Globus pallidus (tissue), 1 donor: ENCODE measurements around the gene ACTN4.
"Not testable (repeated sequence)": the region's sequence is repeated elsewhere in the genome, so short reads cannot be mapped to it uniquely, and the experiment has no call there.

Experiments
- DNase-seq: peaks from one replicate; pipeline ENCODE4 v3.0.0-alpha.2; 2015; ENCODE audit warnings: low spot score

Gene ACTN4

GRCh38 chr19:38647368-38647965, at the start of gene ACTN4:
Gene ACTN4 (plus strand): TSS chr19:38647649. CDS start chr19:38647746, 97 bp downstream.
- peak; percentile 96 for DNase-seq

- DNase-seq = no peak
Observed at GRCh38 chr19:38599722-38600121, 47.7 kb upstream of the ACTN4 start.

DNA sequence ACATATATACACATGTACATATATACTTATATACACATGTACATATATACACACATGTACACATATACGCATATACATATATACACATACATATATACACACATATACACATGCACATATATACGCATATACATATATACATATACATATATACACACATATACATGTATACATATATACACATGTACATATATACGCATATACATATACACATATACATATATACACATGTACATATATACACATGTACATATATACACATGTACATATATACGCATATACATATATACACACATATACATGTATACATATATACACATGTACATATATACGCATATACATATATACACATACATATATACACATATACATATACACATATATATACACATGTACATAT, 44.6 kb upstream of the ACTN4 start:
- not testable (repeated sequence) for DNase-seq

GRCh38 chr19:38606131-38606530, 41.3 kb upstream of the ACTN4 start:
- DNase-seq = no peak

DNA sequence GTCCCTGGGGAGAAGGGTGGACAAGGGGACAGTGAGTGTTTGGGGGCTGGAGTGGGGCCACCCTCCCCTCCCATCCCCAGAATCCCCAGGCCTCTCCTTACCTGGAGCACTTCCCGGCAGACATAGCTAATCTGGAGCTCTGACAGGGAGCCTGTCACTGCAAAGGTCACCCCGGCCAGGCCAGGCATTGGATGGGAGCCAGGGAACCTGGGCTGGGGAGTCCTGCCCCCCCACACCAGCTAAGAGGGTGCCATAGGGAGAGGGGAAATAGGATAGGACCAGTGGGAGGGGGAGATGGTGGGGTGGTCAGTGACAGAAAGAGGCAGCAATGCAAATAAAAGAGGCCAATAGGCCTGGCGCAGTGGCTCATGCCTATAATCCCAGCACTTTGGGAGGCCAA, 33.2 kb upstream of the ACTN4 start:
- DNase-seq = no peak

DNA sequence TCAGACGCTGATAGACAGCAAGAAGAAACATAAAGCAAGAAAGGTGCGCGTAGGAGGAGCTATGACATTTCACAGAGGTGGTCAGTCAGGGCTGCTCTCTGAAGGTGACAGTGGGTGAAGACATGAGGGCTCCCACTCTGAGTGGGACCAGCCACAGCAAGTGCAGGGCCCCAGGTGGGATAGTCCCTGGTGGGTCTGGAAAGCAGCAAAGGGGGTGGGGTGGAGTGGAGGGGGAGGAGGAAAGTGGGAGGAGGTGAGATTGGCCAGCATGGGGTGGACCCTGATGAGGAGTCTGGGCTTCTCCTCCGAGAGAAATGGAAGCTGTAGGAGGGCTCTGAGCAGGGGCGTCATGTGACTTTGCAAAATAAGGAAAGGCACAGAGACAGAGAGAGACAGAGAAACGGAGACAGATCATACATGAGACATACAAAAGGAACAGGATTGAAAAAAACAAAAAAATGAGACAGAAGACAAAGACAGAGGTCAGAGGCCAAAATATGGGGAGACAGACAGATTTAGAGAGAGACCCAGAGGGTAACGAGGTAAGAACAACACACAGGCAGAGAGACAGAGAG, 32.4 kb upstream of the ACTN4 start:
- DNase-seq = no peak

- DNase-seq = no peak
Observed at GRCh38 chr19:38616265-38616664, 31.2 kb upstream of the ACTN4 start.

- no peak for DNase-seq
Observed at GRCh38 chr19:38617283-38617763, 30.1 kb upstream of the ACTN4 start.

- peak; percentile 19 for DNase-seq
Observed at GRCh38 chr19:38617764-38618589, 29.5 kb upstream of the ACTN4 start, which contains the start of gene MAP4K1. Gene MAP4K1 (minus strand): TSS chr19:38617953. CDS start chr19:38617895, 58 bp downstream.

- DNase-seq = peak; percentile 99
Observed at GRCh38 chr19:38618590-38619360, 28.7 kb upstream of the ACTN4 start, which contains the start of gene EIF3K. Gene EIF3K (plus strand): TSS chr19:38619188. CDS start chr19:38619269, 81 bp downstream.

DNA sequence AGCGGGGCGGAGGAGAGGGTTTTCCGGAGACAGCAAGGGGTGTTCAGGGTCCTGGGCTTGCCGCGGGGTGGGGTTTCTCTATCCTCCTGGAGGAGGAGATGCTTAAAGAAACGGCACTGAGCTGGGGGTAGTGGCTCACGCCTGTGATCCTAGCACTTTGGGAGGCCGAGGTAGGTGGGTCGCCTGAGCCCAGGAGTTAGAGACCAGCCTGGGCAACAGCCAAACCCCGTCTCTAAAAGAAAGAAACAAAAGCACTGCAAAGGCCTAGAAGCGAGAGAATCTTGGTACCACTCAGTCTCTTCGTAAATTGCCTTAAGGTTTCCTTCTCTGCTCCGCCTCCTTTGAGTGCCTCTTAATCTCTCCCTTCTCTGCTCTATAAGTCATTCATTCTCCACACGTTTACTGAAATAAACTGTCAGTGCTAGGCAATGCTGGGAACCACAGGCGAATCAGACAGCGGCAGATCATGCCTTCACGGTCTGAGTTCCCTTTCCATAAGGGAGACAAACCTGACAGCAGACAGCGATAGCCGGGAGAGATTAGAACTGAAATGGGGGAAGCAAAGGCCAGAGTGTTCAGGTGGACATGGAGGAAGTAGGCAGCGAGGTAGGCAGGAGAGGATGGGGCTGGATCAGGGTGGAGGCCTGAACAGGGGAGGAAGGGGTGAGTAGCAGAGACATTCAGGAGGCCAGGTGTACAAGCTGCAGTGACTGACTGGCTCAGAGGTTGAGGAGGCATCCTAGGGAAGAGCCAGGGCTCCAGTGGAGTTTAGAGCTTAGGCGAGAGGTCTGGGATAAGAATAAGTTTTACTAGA, 27.9 kb upstream of the ACTN4 start:
- DNase-seq = no peak

- no peak for DNase-seq
Observed at GRCh38 chr19:38624822-38625221, 22.6 kb upstream of the ACTN4 start.

DNA sequence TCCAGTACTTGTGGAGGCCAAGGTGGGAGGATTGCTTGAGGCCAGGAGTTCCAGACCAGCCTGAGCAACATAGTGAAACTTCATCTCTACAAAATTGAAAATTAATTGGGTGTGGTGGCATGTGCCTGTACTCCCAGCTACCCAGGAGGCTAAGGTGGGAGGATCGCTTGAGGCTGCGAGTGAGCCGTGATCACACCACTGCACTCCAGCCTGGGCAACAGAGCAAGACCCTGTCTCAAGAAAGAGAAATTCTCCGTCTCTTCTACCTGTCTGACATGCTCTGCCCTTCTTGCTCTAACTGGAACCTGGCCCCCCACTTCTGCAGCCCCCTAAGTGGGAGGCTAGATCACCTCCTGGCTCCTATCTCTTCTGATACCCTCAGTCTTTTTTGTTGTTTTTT, 21.0 kb upstream of the ACTN4 start:
- DNase-seq = no peak

DNA sequence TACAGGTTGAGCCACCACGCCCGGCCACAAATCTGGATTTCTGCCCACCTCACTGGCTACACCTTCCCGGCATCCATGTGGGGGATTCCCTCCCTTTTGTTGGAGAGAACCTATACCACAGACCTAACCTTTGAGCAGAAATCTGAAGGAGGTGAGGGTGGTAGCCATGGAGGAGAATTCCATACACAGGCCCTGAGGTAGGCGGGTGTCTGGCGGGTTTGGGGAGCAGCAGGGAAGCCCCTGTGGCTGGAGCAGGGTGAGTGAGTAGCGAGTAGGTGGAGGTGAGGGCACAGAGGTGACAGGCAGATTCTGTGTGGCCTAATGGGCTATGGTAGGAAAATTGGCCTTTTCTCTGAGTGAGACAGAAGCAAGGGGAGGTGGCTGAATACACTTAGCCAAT, 17.9 kb upstream of the ACTN4 start:
- no peak for DNase-seq

DNA sequence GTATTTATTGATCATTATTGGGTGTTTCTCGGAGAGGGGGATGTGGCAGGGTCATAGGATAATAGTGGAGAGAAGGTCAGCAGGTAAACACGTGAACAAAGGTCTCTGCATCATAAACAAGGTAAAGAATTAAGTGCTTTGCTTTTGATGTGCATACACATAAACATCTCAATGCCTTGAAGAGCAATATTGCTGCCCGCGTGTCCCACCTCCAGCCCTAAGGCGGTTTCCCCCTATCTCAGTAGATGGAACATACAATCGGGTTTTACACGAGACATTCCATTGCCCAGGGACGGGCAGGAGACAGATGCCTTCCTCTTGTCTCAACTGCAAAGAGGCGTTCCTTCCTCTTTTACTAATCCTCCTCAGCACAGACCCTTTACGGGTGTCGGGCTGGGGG, 16.1 kb upstream of the ACTN4 start:
- not testable (repeated sequence) for DNase-seq

- DNase-seq = not testable (repeated sequence)
Observed at GRCh38 chr19:38631811-38632475, 15.5 kb upstream of the ACTN4 start.

GRCh38 chr19:38632476-38633213, 14.8 kb upstream of the ACTN4 start:
- no peak for DNase-seq

DNA sequence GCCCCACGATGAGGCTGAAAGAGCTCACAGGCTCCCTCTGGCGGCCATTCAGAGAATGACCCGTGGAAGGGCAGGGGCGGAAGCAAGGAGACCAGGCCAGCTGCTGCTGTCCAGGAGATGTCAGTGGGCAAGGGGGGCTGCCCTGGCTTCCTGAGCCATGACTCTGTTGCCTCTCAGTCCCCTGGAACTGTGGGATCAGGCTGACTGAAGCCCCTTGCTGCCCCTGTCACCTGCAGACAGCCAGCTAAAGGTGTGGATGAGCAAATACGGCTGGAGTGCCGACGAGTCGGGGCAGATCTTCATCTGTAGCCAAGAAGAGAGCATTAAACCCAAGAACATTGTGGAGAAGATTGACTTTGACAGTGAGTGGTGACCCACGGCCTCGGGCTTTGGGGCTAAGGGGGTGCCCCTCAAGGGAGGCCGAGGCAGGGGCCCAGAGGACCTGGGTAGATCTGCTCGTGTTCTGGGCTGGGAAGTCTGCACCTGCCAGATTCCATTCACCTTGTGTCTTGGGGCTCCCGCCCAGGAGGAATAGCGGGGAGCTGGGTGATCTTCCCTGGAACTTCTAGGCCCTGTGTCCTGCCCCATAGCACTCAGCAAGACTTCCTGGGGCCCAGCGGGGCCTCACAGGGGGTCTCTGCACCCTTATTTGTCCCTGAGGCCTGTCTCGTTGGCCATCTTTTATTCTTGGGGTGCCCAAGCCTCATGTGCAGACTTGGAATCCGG, 12.5 kb upstream of the ACTN4 start:
- no peak for DNase-seq
